Mucosa of rectum (tissue), 2 donors: ENCODE data around the gene DSCAM.

Experiments
- H3K27ac ChIP-seq, 2 donors: one replicate each; pipeline ENCODE4 v1.7.0; 2013; ENCODE audit warnings: inconsistent platforms in 2 of 2, low read depth in 2 of 2, low read length in 2 of 2
- H3K27me3 ChIP-seq, 2 donors: one replicate each; pipeline ENCODE4 v1.7.0; 2013; ENCODE audit warnings: low read length in 2 of 2; ENCODE audit not compliant: control insufficient read depth in 2 of 2, insufficient read depth in 2 of 2
- H3K36me3 ChIP-seq, 2 donors: one replicate each; pipeline ENCODE4 v1.7.0; 2013; ENCODE audit warnings: low read length in 2 of 2; ENCODE audit not compliant: control insufficient read depth in 2 of 2, insufficient read depth in 2 of 2
- H3K4me1 ChIP-seq, 2 donors: one replicate each; pipeline ENCODE4 v1.7.0; 2013; ENCODE audit warnings: low read length in 2 of 2, mild to moderate bottlenecking in 1 of 2; ENCODE audit not compliant: control insufficient read depth in 2 of 2, insufficient read depth in 2 of 2
- H3K4me3 ChIP-seq, 2 donors: one replicate each; pipeline ENCODE4 v1.7.0; 2013; ENCODE audit warnings: low read length in 2 of 2
- H3K9ac ChIP-seq, 2 donors: one replicate each; pipeline ENCODE4 v1.7.0; 2013; ENCODE audit warnings: low read length in 2 of 2, low read depth in 1 of 2, mild to moderate bottlenecking in 1 of 2
- H3K9me3 ChIP-seq, 2 donors: one replicate each; pipeline ENCODE4 v1.7.0; 2013; ENCODE audit warnings: low read length in 2 of 2; ENCODE audit not compliant: control insufficient read depth in 2 of 2
- donor health status: healthy.
- donor health status: Normal muscosa, but diverticular disease.

The DSCAM gene

DNA sequence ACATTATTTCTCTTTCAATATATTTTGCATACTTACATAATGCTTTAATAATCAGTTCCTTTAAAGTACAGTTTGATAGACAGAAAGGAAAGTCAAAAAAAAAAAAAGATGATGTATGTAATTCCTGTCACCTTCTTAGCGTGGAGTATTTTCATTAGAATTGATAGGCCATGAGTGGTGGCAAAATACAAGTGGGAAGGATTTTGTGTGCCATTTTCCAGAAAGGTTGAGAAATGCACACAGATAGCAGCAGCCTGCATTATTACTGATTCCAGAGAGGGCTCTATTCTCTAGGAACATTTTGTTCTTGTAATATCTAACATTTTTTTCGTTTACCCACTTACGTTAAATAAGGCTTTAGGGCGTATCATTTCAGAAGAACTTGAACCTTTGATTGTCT lies 475.6 kb downstream of the DSCAM start:
- no peaks in the 10 kb centered on the region for H3K36me3 ChIP-seq
- H3K9ac ChIP-seq, result no peak overlapping the region
- no peaks in the 10 kb centered on the region for H3K27me3 ChIP-seq

DNA sequence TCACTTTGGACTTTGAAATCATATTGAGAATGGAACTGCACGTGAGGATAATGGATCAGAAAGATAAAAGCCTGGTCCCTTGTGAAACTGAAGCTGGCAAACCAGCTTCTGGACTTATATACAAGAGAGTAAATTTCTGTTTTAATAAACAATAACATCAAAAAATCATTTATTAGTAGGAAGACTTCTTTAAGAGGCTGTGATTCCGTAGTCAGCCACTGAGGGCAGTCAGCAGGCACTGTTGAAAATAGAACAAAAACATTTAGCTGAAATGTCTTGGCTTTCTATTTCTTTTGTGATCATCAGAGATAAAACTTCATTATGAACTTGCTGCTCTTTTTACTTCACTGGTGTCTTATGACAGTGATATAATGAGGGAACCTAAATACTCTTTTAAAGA lies 490.3 kb downstream of the DSCAM start:
- no peak overlapping the region for H3K9ac ChIP-seq

More for the DNA sequence above, 475.6 kb downstream of the DSCAM start:
- Histone ChIP-seq H3K4me1 (no peaks in the 10 kb centered on the region), H3K4me3 (no peak overlapping the region), H3K9me3 (peaks cover 0 to 2% of the 10 kb centered on the region in 2 donors), H3K27ac (no peak overlapping the region)

DNA sequence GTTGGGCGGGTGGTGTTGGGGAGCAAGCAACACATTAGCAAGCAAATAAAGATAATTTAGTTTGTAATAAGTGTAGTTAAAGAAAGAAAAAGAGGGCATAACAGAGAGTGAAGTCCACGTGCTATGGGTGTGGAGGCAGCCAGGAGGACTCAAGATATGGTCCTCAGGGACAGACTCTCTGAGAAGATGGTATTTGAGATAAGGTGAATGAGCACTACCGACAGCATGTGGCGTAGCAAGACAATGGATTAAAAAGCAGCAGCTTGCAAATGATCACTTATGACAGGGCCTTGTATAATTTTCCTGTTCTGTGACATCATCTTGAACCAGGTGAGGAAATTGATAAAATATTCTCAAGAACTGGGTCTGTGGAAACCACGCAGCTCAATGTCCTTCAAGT lies 491.9 kb downstream of the DSCAM start:
- no peak overlapping the region for H3K9ac ChIP-seq
- H3K4me1 ChIP-seq, result no peaks in the 10 kb centered on the region
- H3K27me3 ChIP-seq, result no peaks in the 10 kb centered on the region
- H3K36me3 ChIP-seq, result no peaks in the 10 kb centered on the region
- H3K9me3 ChIP-seq, result no peaks in the 10 kb centered on the region
- no peak overlapping the region for H3K4me3 ChIP-seq
- no peak overlapping the region for H3K27ac ChIP-seq

More for the DNA sequence above, 490.3 kb downstream of the DSCAM start:
- Histone ChIP-seq H3K9me3 (no peaks in the 10 kb centered on the region), H3K4me3 (no peak overlapping the region), H3K36me3 (no peaks in the 10 kb centered on the region), H3K4me1 (no peaks in the 10 kb centered on the region), H3K27me3 (no peaks in the 10 kb centered on the region), H3K27ac (no peak overlapping the region)

DNA sequence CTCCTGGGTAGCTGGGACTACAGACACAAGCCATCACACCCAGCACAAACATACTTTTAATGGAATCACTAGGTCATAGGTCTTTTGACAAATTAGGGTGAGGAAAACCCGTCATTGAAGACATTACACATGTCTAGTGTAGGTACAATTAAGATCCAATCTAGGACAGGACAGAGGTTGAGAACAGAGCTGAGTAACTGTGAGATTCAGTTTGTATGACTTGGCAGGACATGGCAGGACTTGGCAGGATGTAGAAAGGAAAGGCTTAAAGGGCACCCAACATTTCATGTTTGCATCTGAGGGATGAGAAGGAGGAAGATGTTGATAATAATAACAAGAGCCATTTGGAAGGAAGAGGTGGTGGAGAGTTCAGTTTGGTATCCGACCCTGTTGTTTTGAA lies 496.0 kb downstream of the DSCAM start:
- no peak overlapping the region for H3K9ac ChIP-seq
- H3K27ac ChIP-seq, result no peak overlapping the region
- H3K4me1 ChIP-seq, result no peaks in the 10 kb centered on the region
- H3K4me3 ChIP-seq, result no peak overlapping the region
- no peaks in the 10 kb centered on the region for H3K36me3 ChIP-seq
- no peaks in the 10 kb centered on the region for H3K27me3 ChIP-seq
- H3K9me3 ChIP-seq, result no peaks in the 10 kb centered on the region

DNA sequence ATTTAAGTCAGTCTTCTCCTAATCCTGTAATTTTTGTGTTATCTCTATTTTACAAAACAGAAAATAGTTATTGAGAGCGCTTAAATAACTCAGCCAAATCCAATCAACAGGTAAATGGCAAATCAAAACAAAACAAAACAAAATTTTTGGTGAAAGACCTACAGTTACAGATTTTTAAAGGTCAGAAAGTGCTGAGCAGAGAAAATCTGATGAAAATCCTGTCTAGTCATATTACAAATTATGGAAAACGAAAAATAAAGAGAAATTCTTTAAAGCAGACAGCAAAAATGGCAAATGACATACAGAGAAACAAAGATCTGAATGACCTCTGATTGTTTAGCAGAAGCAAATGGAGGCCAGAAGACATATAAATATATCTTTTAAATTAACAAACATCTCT lies 497.4 kb downstream of the DSCAM start:
- Histone ChIP-seq H3K4me1 (no peaks in the 10 kb centered on the region), H3K9me3 (no peaks in the 10 kb centered on the region), H3K27me3 (no peaks in the 10 kb centered on the region), H3K27ac (no peak overlapping the region), H3K4me3 (no peak overlapping the region), H3K36me3 (no peaks in the 10 kb centered on the region), H3K9ac (no peak overlapping the region)

DNA sequence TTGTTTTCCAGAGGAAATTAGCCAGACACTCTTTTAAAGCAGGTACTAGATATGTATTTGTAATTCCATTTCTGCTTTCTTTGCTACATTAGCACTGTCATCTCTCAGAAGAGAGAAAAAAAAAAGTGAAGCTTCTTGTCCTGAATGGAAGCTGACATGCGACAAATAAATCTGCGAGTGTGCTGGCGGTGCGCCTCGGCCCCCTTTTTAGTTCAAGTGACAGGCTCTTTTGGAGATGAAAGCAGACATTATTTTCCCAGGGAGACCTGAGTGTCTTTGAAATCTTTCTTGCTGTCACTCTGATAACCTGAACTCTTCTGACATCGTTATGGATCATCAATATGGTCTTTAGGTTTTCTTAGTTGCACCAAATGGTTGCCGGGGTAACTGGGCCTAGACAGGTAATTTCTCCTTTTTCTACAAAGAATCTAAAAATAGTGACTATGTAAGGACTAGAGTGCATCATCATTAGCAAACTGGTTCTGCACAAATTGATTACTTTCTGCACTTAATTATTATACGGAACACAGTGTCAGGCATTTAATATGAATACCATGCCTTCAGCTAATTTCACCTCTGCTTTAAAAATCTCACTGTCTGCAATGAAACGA lies 501.1 kb downstream of the DSCAM start:
- no peak overlapping the region for H3K4me3 ChIP-seq
- no peak overlapping the region for H3K9ac ChIP-seq
- H3K27ac ChIP-seq, result no peak overlapping the region
- H3K4me1 ChIP-seq, result no peaks in the 10 kb centered on the region
- H3K27me3 ChIP-seq, result no peaks in the 10 kb centered on the region
- no peaks in the 10 kb centered on the region for H3K36me3 ChIP-seq
- no peaks in the 10 kb centered on the region for H3K9me3 ChIP-seq

DNA sequence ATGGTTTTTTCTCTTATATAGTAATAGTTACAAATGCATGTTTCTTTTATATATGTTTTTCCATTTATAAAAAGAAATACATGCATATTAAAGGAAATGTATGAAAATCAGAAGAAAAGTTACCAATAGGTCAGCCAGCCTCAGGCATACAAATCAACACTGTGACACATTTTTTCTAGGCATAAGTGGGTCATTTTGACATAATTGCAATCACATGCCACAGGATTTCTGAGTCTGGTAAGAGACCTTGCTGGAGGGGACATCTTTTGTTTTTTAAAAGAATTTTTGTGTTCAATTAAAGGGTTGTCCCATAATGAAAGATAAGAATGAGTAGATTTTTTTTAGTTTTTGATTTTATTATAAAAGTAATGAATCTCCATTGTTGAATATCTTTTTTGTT lies 506.6 kb downstream of the DSCAM start:
- H3K4me1 ChIP-seq, result no peaks in the 10 kb centered on the region
- H3K27ac ChIP-seq, result no peak overlapping the region

DNA sequence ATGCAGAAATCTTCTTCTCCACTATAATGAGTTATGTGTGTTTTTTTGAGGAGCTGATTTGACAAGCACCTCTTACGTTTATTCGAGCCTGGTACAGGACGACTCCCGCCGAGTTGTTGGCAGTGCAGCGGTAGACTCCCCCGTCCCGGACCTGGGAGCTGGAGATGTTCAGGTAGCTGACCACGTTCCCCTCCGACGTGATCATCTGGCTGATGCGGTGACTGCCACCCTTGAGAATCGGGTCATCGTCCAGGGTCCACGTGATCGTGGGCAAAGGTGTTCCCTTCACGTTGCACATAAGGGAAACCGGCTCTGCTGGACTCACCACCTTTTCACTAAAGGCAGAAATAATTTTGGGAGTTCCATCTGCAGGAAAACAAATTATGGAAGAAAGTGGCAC lies 507.9 kb downstream of the DSCAM start:
- Histone ChIP-seq H3K27me3 (no peaks in the 10 kb centered on the region), H3K9ac (no peak overlapping the region), H3K4me1 (no peaks in the 10 kb centered on the region), H3K9me3 (no peaks in the 10 kb centered on the region), H3K27ac (no peak overlapping the region), H3K36me3 (no peaks in the 10 kb centered on the region), H3K4me3 (no peak overlapping the region)

More for the DNA sequence above, 506.6 kb downstream of the DSCAM start:
- H3K9me3 ChIP-seq, result no peaks in the 10 kb centered on the region
- no peak overlapping the region for H3K9ac ChIP-seq
- H3K36me3 ChIP-seq, result no peaks in the 10 kb centered on the region
- no peak overlapping the region for H3K4me3 ChIP-seq
- no peaks in the 10 kb centered on the region for H3K27me3 ChIP-seq

DNA sequence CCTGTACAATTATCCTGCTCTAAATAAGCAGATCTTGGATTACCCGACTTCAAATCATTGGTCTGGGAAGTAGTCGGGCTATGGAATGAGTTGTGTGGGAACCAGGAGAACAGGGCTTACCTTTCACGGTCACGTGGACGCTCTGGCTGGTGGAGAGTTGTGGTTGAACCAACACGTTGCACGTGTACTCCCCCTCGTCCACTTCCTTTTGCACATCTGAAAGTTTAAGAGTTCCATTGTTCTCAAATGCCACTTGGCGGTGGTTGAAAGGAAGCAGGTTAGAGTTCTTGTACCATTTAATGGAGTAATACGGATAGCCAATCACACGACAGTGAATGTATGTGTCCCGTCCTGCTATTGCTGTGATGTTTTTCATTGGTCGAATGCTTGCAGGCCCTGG lies 509.0 kb downstream of the DSCAM start:
- no peaks in the 10 kb centered on the region for H3K4me1 ChIP-seq

DNA sequence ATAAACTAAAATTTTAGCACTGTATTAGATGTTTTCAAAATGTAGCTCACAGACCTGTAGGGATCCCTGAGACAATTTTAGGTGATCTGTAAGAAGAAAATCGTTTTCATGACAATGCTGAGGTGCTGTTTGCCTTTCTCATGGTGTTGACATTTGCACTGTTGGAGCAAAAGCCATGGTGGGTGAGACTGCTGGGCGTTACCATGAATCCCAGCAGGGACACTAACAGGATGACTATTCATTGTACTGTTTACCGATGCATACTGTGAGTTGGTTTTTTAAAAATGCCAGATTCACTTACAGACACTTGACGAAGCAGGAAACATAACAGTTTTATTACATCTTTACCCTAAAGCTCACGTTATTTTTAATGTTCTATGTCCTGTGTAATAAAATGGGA lies 511.3 kb downstream of the DSCAM start:
- Histone ChIP-seq H3K27me3 (no peaks in the 10 kb centered on the region), H3K9ac (no peak overlapping the region), H3K4me1 (no peaks in the 10 kb centered on the region), H3K27ac (no peak overlapping the region), H3K36me3 (no peaks in the 10 kb centered on the region), H3K4me3 (no peak overlapping the region), H3K9me3 (peaks cover 0 to 2% of the 10 kb centered on the region in 2 donors)

More for the DNA sequence above, 509.0 kb downstream of the DSCAM start:
- H3K9me3 ChIP-seq, result peaks cover 0 to 2% of the 10 kb centered on the region in 2 donors
- no peaks in the 10 kb centered on the region for H3K36me3 ChIP-seq
- H3K4me3 ChIP-seq, result no peak overlapping the region
- H3K9ac ChIP-seq, result no peak overlapping the region
- H3K27ac ChIP-seq, result no peak overlapping the region
- H3K27me3 ChIP-seq, result no peaks in the 10 kb centered on the region

DNA sequence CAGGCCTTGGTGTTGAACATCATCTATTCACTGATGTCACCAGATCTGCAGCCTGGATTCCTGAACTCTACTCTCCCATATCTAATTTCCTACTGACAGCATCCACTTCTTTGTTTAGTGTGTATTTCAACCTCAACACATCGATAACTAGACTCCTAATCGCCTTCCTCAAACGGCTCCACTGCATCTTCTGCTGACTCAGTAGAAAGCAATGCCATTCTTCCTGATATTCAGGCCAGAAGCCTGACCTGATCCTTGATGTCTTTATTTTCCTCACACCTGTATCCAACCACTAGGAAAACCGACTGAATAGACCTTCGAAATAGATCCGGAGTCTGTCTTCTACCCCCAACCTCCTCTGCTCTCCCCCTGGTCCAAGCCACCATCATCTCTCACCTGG lies 512.8 kb downstream of the DSCAM start:
- Histone ChIP-seq H3K36me3 (no peaks in the 10 kb centered on the region), H3K27ac (no peak overlapping the region), H3K9ac (no peak overlapping the region), H3K9me3 (peaks cover 0 to 2% of the 10 kb centered on the region in 2 donors), H3K4me3 (no peak overlapping the region), H3K27me3 (no peaks in the 10 kb centered on the region), H3K4me1 (no peaks in the 10 kb centered on the region)
